HG03039 (cell line): ENCODE data around the gene CORO1C.

Source experiments
- ATAC-seq: cut with Tn5 transposase; IDR thresholded peaks from one replicate; pipeline ENCODE4 v1.9.1; 2021; ENCODE audit warnings: mild to moderate bottlenecking, moderate library complexity; ENCODE audit not compliant: unreplicated experiment

The CORO1C gene

DNA sequence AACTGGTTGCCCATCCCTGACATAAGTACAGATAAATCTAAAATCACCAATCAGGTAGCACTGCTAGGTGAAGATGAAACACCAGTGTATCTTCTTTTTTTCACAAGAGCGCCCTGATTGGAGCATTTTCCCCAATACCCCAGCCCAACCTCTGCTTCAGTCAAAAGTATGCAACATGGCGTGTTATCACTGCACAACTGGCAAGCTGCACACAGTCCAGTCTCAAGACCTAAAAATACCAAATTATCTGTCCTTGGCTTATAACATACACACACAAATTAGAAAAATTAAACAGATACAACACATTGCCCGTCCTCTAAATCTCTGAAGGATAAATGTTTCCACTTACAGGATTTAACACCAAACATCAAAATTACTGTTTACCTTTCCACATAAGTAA lies 77.4 kb downstream of the CORO1C start:
- ATAC-seq: no peak

DNA sequence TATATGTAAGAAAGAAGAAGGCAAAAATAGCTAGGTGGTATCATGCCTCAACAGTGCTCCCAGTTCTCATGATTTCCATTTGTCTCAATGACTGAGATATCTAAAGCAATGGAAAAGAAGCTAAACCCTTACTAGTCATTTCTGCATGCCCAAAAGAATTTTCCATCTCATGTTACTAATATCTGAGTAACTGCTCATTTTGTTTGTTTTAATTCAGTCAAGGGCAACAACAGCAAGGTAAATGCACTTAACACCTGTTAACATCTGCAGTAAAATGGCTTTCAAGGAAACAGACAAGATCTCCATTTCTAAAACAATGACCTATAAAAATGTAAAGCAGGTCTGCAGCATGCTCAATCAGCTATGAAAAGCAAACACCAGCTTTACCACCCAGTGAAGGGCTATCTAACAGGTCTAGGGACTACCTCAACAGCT lies 78.2 kb downstream of the CORO1C start:
- no peak for ATAC-seq

DNA sequence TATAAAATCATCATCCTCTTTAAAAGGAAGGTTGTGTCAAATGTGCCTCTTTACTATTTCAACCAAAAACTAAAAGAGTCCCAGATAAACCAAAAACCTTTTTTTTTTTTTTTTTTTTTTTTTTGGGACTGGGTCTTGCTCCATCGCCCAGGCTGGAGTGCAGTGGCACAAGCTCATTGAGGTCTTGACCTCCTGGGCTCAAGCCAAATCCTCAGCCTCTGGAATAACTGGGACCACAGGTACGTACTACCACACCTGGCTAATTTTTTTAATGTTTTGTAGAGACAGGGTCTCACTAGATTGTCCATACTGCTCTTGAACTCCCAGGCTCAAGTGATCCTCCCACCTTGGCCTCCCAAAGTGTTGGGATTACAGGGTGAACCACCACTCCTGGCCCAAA lies 81.2 kb downstream of the CORO1C start:
- ATAC-seq: no peak

DNA sequence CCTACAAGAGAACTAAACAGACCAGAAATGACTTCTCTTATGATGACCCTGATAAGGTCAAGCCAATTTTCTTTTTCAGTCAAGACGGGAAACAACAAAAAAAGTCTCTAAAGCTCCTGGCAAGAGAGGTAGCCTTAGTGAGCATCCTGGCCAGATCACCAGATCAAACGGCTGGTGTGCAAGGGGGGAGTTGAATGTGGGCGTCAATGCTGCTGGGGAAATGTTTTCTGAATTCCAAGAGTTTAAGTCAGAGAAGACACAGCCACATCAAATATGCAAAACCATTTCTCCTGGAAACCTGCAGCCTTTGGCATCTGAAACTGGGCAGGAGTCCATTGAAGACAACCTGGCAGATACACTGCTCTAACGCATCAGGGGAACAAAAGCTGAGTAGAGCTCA lies 81.6 kb downstream of the CORO1C start:
- ATAC-seq: no peak

GRCh38 chr12:108649126-108649525 lies 82.2 kb downstream of the CORO1C start:
- ATAC-seq: no peak

GRCh38 chr12:108648371-108648770 lies 82.9 kb downstream of the CORO1C start:
- ATAC-seq: no peak

DNA sequence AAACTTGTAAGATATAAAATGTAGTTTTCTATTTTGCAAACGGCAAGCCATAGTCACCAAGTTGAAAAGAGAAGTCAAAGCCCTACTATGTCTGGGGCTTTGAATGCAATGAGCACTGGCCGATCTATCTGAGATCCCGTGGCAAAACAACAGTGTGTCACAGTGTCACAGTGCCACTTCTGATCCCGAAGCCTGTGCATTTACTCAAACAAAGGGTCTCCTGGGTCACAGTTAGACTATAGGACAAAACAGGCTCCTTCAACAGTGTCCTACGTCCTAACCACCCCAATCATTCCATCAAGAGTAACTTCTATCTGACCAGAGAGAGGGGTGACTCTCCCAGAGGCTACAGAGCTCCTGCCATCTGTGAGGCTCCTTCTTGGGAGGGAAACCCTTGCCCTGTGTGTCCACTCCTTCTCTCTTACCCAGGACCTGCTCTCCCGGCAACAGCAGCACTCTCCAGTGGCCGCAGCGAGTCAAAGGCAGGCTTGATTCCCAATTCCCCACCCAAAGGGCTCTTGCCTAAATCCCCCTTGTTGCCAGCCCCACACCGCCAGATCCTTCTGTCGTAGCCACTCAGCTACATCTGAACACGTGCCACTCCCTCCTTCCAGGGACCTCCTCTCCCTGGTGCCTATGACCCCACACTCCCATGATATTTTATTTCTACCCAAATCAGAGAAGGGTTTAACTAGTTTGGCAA lies 83.6 kb downstream of the CORO1C start:
- ATAC-seq: no peak

GRCh38 chr12:108646600-108647579 lies 84.4 kb downstream of the CORO1C start:
- ATAC-seq: no peak

DNA sequence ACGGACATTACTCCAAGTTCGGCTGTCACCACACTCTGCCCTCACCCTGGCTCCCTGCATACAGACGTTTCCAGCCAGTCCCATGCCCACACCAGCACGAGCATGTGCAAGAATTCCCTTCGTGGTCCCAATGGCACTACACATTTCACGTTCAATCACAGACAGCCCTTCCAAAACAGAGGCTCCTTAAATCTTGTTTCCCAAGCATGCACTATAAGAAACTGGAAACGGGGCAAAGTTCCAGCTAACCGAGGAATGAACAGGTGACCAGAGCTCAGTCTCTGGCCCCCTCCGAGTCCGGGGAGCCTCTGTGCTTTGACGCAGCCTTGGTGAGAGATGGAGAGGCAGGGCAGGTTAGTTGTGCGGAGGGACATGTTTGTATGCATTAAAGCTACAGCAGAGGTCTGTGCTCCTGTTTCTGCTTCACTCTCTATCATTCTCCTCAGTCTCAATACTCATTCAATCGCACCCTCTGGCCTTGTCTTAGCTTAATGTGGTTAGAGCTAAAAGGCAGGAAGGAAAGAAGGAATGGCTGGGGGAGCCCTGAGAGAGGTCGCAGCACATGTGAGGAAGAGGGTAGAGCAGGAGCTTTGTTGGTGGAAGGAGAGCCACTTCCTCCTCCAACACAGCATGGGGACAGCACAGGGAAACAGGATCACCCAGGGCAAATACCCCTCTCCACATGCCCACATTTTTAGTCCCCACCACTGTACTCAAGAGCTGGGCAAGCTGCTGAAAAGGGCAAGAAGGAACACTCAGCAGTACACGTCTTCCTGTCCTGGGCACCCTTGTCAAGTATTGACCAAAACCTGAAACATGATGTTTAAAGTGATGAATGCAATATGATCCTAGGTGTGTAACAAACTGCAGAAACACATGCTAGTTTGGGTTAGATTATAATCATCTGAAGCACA lies 85.4 kb downstream of the CORO1C start:
- no peak for ATAC-seq

DNA sequence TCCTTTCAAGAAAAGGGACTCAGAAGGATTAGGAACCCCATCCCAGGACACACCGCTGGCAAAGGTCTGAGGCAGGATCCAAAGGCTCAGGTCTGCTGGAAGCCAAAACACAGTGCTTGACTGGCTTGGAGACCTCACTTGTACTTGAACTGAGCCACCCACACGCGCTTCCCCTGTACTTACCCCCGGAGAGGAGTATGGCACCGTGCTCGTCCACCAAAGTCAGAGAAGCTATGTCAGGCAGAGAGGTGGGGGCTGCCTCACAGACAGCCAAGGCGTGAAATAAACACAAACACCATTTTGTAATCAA lies 86.6 kb downstream of the CORO1C start:
- no peak for ATAC-seq

DNA sequence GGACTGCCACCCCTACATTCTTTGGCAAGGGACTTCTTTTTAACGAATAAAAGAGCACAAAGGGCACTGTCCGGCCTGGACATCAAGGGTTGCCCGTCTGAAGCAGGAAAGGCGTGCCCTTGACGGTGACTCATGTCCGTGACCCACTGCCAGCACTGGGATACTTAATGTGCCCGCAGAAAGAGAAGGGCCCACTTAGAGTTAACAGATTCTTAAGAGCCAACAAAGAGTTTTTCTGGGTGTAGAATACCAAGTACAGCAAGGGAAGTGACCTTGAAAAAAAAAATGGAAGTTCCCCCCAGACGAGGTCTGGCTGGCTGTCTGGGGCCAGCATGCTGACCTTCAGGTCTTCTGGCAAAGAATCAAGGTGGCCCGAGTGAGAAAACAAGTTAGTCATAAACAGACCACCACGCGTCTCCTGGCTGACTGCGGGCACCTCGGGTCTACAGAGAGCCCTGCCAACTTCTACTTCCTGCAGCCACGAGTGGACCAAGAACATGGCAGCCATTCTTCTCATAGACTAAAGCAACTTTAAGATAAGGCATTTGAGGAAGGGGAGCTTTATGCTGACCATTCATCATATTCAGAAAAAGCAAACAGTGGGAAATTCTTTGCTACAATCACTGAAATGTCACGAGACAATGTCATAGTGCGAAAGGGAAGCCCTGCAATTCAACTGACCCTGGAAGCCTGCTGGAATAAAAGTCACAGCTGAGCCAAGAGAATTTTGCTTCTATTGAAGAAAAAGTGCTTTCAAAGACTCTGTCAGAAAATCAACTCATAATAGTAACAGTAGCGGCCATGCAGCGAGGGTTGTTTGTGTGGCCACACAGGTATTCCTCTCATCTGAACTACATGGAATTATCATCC lies 87.1 kb downstream of the CORO1C start:
- ATAC-seq: no peak

GRCh38 chr12:108642899-108643654 lies 88.2 kb downstream of the CORO1C start:
- ATAC-seq: no peak

DNA sequence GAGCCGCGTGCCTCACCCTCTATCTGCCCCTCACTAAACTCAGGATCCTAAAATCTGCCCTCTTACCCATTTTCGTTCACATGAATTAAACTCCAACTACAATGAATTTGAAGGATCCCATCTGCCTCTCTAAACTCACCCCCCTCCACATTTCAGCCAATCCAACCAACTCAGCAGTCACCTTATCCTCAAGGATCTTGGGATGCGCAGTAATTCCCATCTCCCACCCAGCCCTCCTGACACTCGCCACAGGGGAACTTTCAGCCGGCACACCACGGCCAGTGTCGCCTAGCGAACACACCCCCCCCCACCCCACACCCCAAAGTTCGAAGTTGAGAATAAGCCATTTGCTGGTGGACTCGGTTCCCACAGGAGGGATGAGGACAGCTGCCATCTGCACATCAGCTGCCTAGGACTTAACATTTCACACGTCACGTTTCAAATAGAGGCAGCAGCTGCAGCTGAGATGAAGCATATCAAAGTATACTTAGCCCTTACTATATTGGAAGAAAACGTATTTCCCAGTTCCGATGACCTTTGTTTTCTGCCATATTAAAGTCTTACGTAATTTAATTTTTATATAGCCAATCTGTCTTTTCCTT lies 88.9 kb downstream of the CORO1C start:
- no peak for ATAC-seq

DNA sequence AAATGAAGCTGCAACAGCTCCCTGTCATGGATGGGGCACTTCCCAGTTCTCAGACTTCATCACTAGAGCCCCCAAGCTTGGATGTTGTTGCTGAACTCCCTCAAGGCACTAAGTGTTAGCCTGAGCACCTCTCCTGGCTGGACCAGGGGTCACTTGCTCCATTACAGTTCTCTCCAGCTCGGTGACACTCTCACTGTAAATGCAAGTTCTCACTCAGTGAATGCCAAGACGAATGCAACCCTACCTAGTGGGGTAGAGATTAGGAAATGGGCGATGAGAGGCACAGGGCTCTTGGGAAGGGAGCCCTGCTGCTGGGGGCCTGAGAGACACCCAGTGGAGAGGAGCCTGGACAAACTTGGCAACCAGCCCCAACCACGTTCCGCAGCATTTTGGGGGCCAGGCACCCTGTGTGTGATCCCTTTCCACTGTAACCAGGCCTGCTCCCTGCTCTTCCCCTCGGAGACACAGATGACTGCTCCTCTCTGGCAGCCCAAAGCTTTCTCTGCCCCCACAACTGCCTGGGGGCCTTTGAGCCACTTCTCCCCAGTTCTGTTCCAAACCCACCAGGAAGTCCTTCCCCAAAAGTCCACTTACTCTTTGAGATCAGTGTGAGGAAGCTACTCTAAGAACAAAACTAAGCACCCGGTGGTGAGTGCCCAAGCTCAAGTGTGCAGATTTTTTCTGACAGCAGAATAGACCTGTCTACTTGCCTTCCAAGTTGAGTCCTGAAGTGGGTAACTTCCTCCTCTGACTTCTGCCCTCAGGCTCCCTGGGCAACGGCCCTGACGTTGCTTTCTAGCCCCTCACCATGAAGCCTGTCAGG lies 89.7 kb downstream of the CORO1C start:
- no peak for ATAC-seq

DNA sequence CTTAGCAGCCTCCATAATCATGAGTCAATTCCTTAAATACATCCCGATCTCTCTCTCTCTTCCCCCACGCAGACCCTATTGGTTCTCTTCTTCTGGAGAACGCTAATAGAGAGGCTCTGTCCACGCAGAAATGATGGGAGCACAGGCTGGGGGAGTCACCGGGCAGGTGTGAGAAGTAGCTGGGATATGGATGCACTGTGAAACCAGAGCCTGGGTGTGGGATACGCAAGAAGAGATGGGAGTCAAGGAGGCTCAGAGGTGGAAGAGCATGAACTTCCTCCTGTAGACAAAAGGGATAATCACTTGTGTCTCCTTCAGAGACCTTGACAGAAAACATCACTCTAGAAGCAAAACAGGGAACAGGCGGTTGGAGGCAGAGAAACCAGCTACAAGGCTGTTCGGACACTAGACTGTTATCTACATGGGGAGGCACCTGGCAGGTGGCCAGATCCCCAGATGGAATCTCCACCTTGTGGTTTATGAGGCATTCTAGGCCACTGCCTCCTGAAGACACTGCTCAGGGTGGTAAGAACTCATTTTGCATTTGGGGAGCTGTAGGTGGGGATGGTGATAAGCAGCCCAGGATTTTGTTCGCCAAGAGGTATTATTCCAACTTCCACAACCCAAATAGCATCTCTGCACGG lies 90.4 kb downstream of the CORO1C start:
- ATAC-seq: no peak

GRCh38 chr12:108638997-108639822 lies 92.1 kb downstream of the CORO1C start:
- no peak for ATAC-seq
